Suprapubic skin (tissue), 3 donors: ENCODE data around the gene ZNF143.

Source experiments
- CTCF ChIP-seq, 2 donors: fragments of 200-600 bp in 1 of 2; fragments of 450-650 bp in 1 of 2; sonication (generic) in 1 of 2; IDR thresholded peaks; one replicate each; pipeline ENCODE4 v1.5.1; 2016 to 2019; ENCODE audit warnings: antibody characterized with exemption in 2 of 2, mild to moderate bottlenecking in 1 of 2, moderate library complexity in 1 of 2
- POLR2A ChIP-seq, 2 donors: fragments of 450-650 bp; IDR thresholded peaks; one replicate each; pipeline ENCODE4 v1.6.1; 2017; ENCODE audit warnings: antibody characterized with exemption in 2 of 2, mild to moderate bottlenecking in 2 of 2, moderate library complexity in 2 of 2

GRCh38 chr11:9455722-9456121, 5.1 kb upstream of the ZNF143 start:
- TF ChIP-seq CTCF (IDR thresholded peaks at IDR 0.05), result no peak
- TF ChIP-seq POLR2A (IDR thresholded peaks at IDR 0.05), result no peak
